ENCODE results near the gene CEND1. TPM values are rescaled to one million over a fixed set of nuclear protein-coding genes. Genes with fewer than 3 reads are reported as not detected.

The CEND1 gene
- polyA plus RNA-seq, 1 of the 3 experiments (the other 2 are of a cell fraction), result 3.6 TPM

- TF ChIP-seq FOXJ3 (CRISPR knock-in tag; IDR thresholded peaks at IDR 0.05), result no peak
- TF ChIP-seq PBX3 (IDR thresholded peaks at IDR 0.05), result peak; percentile 69
- TF ChIP-seq EP300 (IDR thresholded peaks at IDR 0.05; ENCODE audit: borderline replicate concordance in 1 of 2, low read depth in 1 of 2, low read length in 1 of 2), result peak in 1 of 2 experiments; percentile 80; a peak in 1 of 4 replicates
- peak; percentile 53 for TF ChIP-seq GABPA (IDR thresholded peaks at IDR 0.05; ENCODE audit: low read depth)
- peak; percentile 48; the same call in 1 of the 2 replicates for TF ChIP-seq SIN3A (IDR thresholded peaks at IDR 0.05; ENCODE audit: borderline replicate concordance, low read depth, low read length)
- TF ChIP-seq POLR2AphosphoS5 (IDR thresholded peaks at IDR 0.05; ENCODE audit: low read depth, low read length), result peak; percentile 64
- peak; percentile 89; the same call in 1 of the 2 replicates for TF ChIP-seq RXRA (IDR thresholded peaks at IDR 0.05; ENCODE audit: borderline replicate concordance, low read depth)
- no peak for TF ChIP-seq SMC3 (IDR thresholded peaks at IDR 0.05; ENCODE audit: low read depth, low read length)
- peak; percentile 70; the same call in 1 of the 2 replicates for TF ChIP-seq ZBTB33 (IDR thresholded peaks at IDR 0.05; ENCODE audit: borderline replicate concordance, low read depth)
- TF ChIP-seq MAX (IDR thresholded peaks at IDR 0.05; ENCODE audit: low read depth), result peak; percentile 76; the same call in 1 of the 2 replicates
- peak; percentile 86 for TF ChIP-seq JUND (IDR thresholded peaks at IDR 0.05)
- TF ChIP-seq REST (IDR thresholded peaks at IDR 0.05; ENCODE audit: low read depth, low read length), result peak; percentile 73
- no peak for TF ChIP-seq MEF2A (IDR thresholded peaks at IDR 0.05; ENCODE audit: borderline replicate concordance, low read depth)
- no peak for TF ChIP-seq NRF1 (IDR thresholded peaks at IDR 0.05; ENCODE audit: low read depth, low read length)
- TF ChIP-seq ELF1 (IDR thresholded peaks at IDR 0.05), result no peak; the same call in 1 of the 2 replicates
Observed at GRCh38 chr11:834371-835316, 44.8 kb upstream of the CEND1 start (continued).
